ENCODE measurements around the gene PHYHIPL.

GRCh38 chr10:59126991-59127390 is 49.5 kb upstream of the PHYHIPL start:
- TF ChIP-seq EP300 (IDR thresholded peaks at IDR 0.05) = no peak
- TF ChIP-seq CTCF (IDR thresholded peaks at IDR 0.05) = no peak
